RPMI7951 (cell line): Measurements from ENCODE around the gene CA5A. TPM values are rescaled to one million over a fixed set of nuclear protein-coding genes. Genes with fewer than 3 reads are reported as not detected.
A peak's percentile ranks its signal among the peaks of the same experiment; 100 is the strongest.

ENCODE experiments used
- DNase-seq: peaks from one replicate; pipeline ENCODE4 v3.0.0-alpha.2; 2012; ENCODE audit warnings: low read depth
- total RNA-seq: library from RNA; depleted of rRNA; stranded (reverse); fragments of >200 nt; shearing (Covaris generic); gene quantifications from 2 replicates; pipeline ENCODE4 v1.2.3, GENCODE V29; 2014

CA5A gene
- total RNA-seq, 1 experiment from 2014 or later: not detected

GRCh38 chr16:87850009-87851006, 86.0 kb downstream of the CA5A start:
- DNase-seq: peak; percentile 39

GRCh38 chr16:87849419-87850008, 86.8 kb downstream of the CA5A start:
- no peak for DNase-seq

GRCh38 chr16:87848676-87849345, 87.5 kb downstream of the CA5A start:
- no peak for DNase-seq

- peak; percentile 34 for DNase-seq
Measured at GRCh38 chr16:87847785-87848675, 88.3 kb downstream of the CA5A start.

GRCh38 chr16:87847467-87847784, 88.9 kb downstream of the CA5A start:
- no peak for DNase-seq

GRCh38 chr16:87846705-87847466, 89.4 kb downstream of the CA5A start:
- DNase-seq: no peak

- no peak for DNase-seq
Measured at GRCh38 chr16:87845807-87846619, 90.3 kb downstream of the CA5A start.

- no peak for DNase-seq
Measured at GRCh38 chr16:87845213-87845612, 91.1 kb downstream of the CA5A start.

GRCh38 chr16:87844809-87845208, 91.5 kb downstream of the CA5A start:
- DNase-seq: no peak

GRCh38 chr16:87844120-87844733, 92.1 kb downstream of the CA5A start:
- no peak for DNase-seq

- no peak for DNase-seq
Measured at GRCh38 chr16:87843678-87844105, 92.6 kb downstream of the CA5A start.

GRCh38 chr16:87842209-87842869, 94.0 kb downstream of the CA5A start:
- DNase-seq: no peak

- no peak for DNase-seq
Measured at GRCh38 chr16:87841340-87842208, 94.8 kb downstream of the CA5A start.

- DNase-seq: no peak
Measured at GRCh38 chr16:87840271-87840978, 95.9 kb downstream of the CA5A start.

- no peak for DNase-seq
Measured at GRCh38 chr16:87839542-87840270, 96.6 kb downstream of the CA5A start.
